Left ventricle myocardium inferior (tissue), 1 donor: ENCODE data around the gene ANP32E. TPM values are rescaled to one million over a fixed set of nuclear protein-coding genes. Genes with fewer than 3 reads are reported as not detected.
"Not testable (repeated sequence)": the region's sequence is repeated elsewhere in the genome, so short reads cannot be mapped to it uniquely, and the experiment has no call there.

Source experiments
- DNase-seq: peaks from one replicate; pipeline ENCODE4 v3.0.0-alpha.2; 2020
- H3K27ac ChIP-seq: fragments of 200-600 bp; replicated peaks from 2 replicates; pipeline ENCODE4 v1.8.0; 2021
- H3K27me3 ChIP-seq: fragments of 200-600 bp; 2 replicates; pipeline ENCODE4 v1.8.0; 2021; ENCODE audit warnings: low read depth
- H3K36me3 ChIP-seq: fragments of 200-600 bp; 2 replicates; pipeline ENCODE4 v1.8.0; 2021
- H3K4me1 ChIP-seq: fragments of 200-600 bp; 2 replicates; pipeline ENCODE4 v1.8.0; 2021
- H3K4me3 ChIP-seq: fragments of 200-600 bp; 2 replicates; pipeline ENCODE4 v1.8.0; 2021; ENCODE audit warnings: mild to moderate bottlenecking, moderate library complexity
- H3K9me3 ChIP-seq: fragments of 200-600 bp; replicated peaks from 2 replicates; pipeline ENCODE4 v1.8.0; 2021
- CTCF ChIP-seq: fragments of 200-600 bp; IDR thresholded peaks from 2 replicates; pipeline ENCODE4 v1.8.0; 2021; ENCODE audit warnings: antibody characterized with exemption, mild to moderate bottlenecking, borderline replicate concordance
- intact Hi-C: fragments of 100-400 bp; cut with micrococcal nuclease; formaldehyde crosslinking; loops from one replicate; pipeline ENCODE4 v1.11.0; 2022
- total RNA-seq: library from RNA; stranded (reverse); fragmentation: NEBNext Ultra II Directional; extraction: Animal tissue kit (Norgen Biotek cat#: 25700); gene quantifications from one replicate; pipeline ENCODE4 v1.2.1, GENCODE V29; 2021
- donor health status: DM: no; HTN: yes; CAD: no; lungs with severe emphysema.

The ANP32E gene
- total RNA-seq, 1 donor from 2014 or later, result 29.3 TPM

- intact Hi-C loops, result no loop called here
Observed at GRCh38 chr1:150213170-150214098, 22.5 kb downstream of the ANP32E start.

GRCh38 chr1:150212070-150212469 is 23.8 kb downstream of the ANP32E start:
- Histone ChIP-seq H3K9me3 (no peaks in the 10 kb centered on the region), H3K36me3 (no peaks in the 10 kb centered on the region), H3K27ac (no peak overlapping the region), H3K27me3 (no peaks in the 10 kb centered on the region), H3K4me3 (no peak overlapping the region), H3K4me1 (peaks cover 9% of the 10 kb centered on the region)
- no peak for TF ChIP-seq CTCF
- intact Hi-C loops, result no loop called here
- DNase-seq, result no peak

More at GRCh38 chr1:150213170-150214098, 22.5 kb downstream of the ANP32E start:
- Histone ChIP-seq H3K4me3 (peak overlapping the region; percentile 63), H3K4me1 (peaks cover 9% of the 10 kb centered on the region), H3K27me3 (no peaks in the 10 kb centered on the region), H3K27ac (peak overlapping the region; percentile 86), H3K36me3 (no peaks in the 10 kb centered on the region), H3K9me3 (no peaks in the 10 kb centered on the region)
- peak; percentile 39 for TF ChIP-seq CTCF
- peak; percentile 95 for DNase-seq

DNA sequence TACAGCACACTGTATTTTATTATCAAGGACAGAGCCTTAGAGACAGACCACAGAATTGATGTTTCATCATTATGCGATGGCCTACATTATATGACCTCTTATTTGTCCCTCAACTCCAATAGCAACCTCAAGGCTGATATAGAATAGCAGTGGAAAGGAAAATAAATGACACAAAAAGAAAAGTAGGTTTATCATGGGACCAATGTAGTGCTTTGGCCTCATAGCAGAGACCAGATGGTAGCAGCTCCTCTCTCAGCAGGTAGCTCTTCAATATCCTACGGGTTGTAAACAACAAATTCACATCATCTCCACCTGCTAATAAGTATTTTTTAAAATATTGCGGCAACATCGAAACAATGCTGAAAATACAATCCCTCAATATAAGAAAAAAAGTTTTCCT is 25.2 kb downstream of the ANP32E start:
- intact Hi-C loops, result no loop called here
- DNase-seq, result no peak
- Histone ChIP-seq H3K27ac (no peak overlapping the region), H3K4me3 (no peak overlapping the region), H3K9me3 (no peaks in the 10 kb centered on the region), H3K4me1 (peaks cover 9% of the 10 kb centered on the region), H3K27me3 (no peaks in the 10 kb centered on the region), H3K36me3 (no peaks in the 10 kb centered on the region)
- TF ChIP-seq CTCF, result no peak

GRCh38 chr1:150210091-150210490 is 25.8 kb downstream of the ANP32E start:
- no peak for DNase-seq
- H3K9me3 ChIP-seq, result no peaks in the 10 kb centered on the region
- intact Hi-C loops, result no loop called here
- no peak for TF ChIP-seq CTCF
- no peaks in the 10 kb centered on the region for H3K36me3 ChIP-seq
- H3K4me3 ChIP-seq, result no peak overlapping the region
- no peaks in the 10 kb centered on the region for H3K27me3 ChIP-seq
- no peak overlapping the region for H3K27ac ChIP-seq
- peaks cover 9% of the 10 kb centered on the region for H3K4me1 ChIP-seq

DNA sequence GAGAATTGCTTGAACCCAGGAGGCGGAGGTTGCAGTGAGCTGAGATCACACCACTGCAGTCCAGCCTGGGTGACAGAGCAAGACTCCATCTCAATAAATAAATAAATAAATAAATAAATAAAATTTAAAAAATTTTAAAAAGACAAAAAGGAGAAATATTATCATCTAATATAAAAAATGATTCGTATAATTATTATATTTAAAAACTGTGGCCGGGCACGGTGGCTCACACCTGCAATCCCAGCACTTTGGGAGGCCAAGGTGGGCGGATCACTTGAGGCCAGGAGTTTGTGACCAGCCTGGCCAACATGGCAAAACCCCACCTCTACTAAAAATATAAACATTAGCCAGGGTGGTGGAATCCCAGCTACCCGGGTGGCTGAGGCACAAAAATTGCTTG is 27.5 kb downstream of the ANP32E start:
- H3K4me1 ChIP-seq, intact Hi-C loops, H3K36me3 ChIP-seq, H3K27ac ChIP-seq, H3K27me3 ChIP-seq, H3K9me3 ChIP-seq, H3K4me3 ChIP-seq, DNase-seq: not testable (repeated sequence)

DNA sequence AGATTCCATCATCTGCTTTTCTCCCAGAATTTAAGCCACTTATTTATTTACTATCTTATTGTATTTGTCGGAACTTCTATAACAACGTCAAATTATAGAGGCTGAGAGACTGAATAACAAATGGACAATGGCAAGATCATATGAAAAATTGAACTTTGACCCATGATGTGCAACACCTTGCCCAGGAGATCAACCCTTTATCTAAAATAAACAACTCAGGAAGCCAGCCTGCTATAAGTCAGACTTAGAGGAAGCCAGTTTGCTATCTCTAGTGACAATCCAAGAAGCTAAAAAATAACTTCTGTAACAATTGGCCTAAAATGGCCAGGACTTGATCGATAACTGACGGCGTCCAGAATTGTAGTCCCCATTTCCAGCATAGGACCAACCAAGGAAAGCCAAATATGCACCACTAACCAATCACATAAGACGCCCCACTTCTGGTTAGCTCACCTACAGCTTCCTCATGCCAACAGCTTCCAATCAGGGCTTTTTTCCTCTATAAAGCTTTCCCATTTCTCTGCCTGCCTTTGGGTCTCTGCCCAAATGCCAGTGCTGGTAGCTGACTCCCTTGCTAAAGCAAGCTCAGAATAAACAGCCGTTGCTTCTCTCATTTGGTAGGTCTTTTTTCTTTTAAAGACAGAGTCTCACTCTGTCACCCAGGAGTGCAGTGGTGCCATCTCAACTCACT is 28.5 kb downstream of the ANP32E start:
- no peak overlapping the region for H3K4me3 ChIP-seq
- TF ChIP-seq CTCF, result no peak
- intact Hi-C loops, result no loop called here

More for the DNA sequence above, 28.5 kb downstream of the ANP32E start:
- Histone ChIP-seq H3K9me3 (no peaks in the 10 kb centered on the region), H3K4me1 (no peaks in the 10 kb centered on the region), H3K27ac (no peak overlapping the region), H3K36me3 (no peaks in the 10 kb centered on the region), H3K27me3 (no peaks in the 10 kb centered on the region)
- no peak for DNase-seq
